Common myeloid progenitor, CD34-positive (primary cell): ENCODE results near the gene NHLRC2.

Source experiments
- CTCF ChIA-PET: fragments of 350-600 bp; sonication (Branson Sonifier 250); formaldehyde crosslinking; loops from one replicate; lab custom pipeline; 2021; ENCODE audit warnings: antibody characterized with exemption; lab: Charles Lee
- POLR2A ChIA-PET: fragments of 350-600 bp; sonication (Branson Sonifier 250); formaldehyde crosslinking; loops from one replicate; lab custom pipeline; 2021; ENCODE audit warnings: antibody characterized with exemption; lab: Charles Lee
- DNase-seq, 3 donors: peaks; one replicate each; pipeline versions ENCODE4 v3.0.0 to v3.0.0-alpha.2; 2013
- H3K27ac ChIP-seq, 2 experiments: 1 replicate in 1 of 2; 2 replicates in 1 of 2; pipeline ENCODE4 v1.7.0; 2013; ENCODE audit warnings: inconsistent platforms in 2 of 2, low read length in 2 of 2, mild to moderate bottlenecking in 2 of 2, low read depth in 1 of 2, moderate library complexity in 1 of 2; ENCODE audit not compliant: severe bottlenecking in 2 of 2, insufficient read depth in 1 of 2, poor library complexity in 1 of 2
- H3K27me3 ChIP-seq, 5 experiments: replicated peaks in 2 of 5; 1 replicate in 3 of 5; 2 replicates in 2 of 5; pipeline versions ENCODE4 v1.6.1 to v1.7.0; 2013; ENCODE audit warnings: low read length in 4 of 5, mild to moderate bottlenecking in 2 of 5, moderate library complexity in 2 of 5, inconsistent platforms in 1 of 5; ENCODE audit not compliant: insufficient read depth in 5 of 5, control insufficient read depth in 4 of 5
- H3K36me3 ChIP-seq, 4 experiments: 1 replicate in 2 of 4; 2 replicates in 2 of 4; pipeline versions ENCODE4 v1.6.1 to v1.7.0; 2013; ENCODE audit warnings: low read length in 3 of 4, control low read depth in 1 of 4, mild to moderate bottlenecking in 1 of 4; ENCODE audit not compliant: control insufficient read depth in 4 of 4, insufficient read depth in 4 of 4
- H3K4me1 ChIP-seq, 4 experiments: 1 replicate in 3 of 4; 2 replicates in 1 of 4; pipeline versions ENCODE4 v1.6.1 to v1.7.1; 2013; ENCODE audit warnings: low read length in 3 of 4, mild to moderate bottlenecking in 3 of 4, control low read depth in 1 of 4, inconsistent platforms in 1 of 4, moderate library complexity in 1 of 4; ENCODE audit not compliant: control insufficient read depth in 4 of 4, insufficient read depth in 4 of 4; ENCODE audit errors: control extremely low read depth in 1 of 4
- H3K4me3 ChIP-seq, 7 experiments: 1 replicate in 4 of 7; 2 replicates in 3 of 7; pipeline versions ENCODE4 v1.5.1 to v1.7.0; 2013; ENCODE audit warnings: mild to moderate bottlenecking in 7 of 7, low read length in 6 of 7, moderate library complexity in 6 of 7, inconsistent platforms in 2 of 7, low read depth in 2 of 7, control low read depth in 1 of 7; ENCODE audit not compliant: insufficient read depth in 4 of 7, control insufficient read depth in 1 of 7; ENCODE audit errors: extremely low read depth in 1 of 7
- H3K9me3 ChIP-seq, 5 experiments: 1 replicate in 4 of 5; 2 replicates in 1 of 5; pipeline versions ENCODE4 v1.6.1 to v1.7.1; 2013; ENCODE audit warnings: low read length in 4 of 5, mild to moderate bottlenecking in 2 of 5, inconsistent platforms in 1 of 5, low read depth in 1 of 5, moderate library complexity in 1 of 5; ENCODE audit not compliant: control insufficient read depth in 4 of 5, insufficient read depth in 2 of 5; ENCODE audit errors: control extremely low read depth in 1 of 5
- WGBS: methylation state at CpG from one replicate; pipeline ENCODE4 v1.1.5; 2013; ENCODE audit not compliant: insufficient coverage; 5-methylcytosine and 5-hydroxymethylcytosine counted together

Gene NHLRC2

DNA sequence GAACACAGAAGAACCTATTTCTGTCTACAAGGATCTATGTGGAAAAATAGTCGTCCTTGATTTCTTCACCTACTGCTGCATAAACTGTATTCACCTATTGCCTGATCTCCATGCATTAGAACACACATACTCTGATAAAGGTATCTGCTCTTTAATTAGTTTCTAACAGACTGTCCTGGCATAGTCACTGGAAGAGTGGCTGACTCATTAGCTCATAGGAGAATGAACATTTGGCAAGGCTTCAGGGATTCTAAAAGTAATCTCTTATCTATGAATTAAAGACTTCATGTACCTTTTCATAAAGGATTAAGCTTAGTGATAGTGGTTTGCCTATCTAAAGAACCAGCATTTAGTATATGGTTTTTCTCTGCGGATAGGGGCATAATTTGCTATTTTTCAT lies 4.1 kb downstream of the NHLRC2 start:
- Histone ChIP-seq H3K36me3 (peaks cover 9 to 33% (median 24%) of the 10 kb centered on the region in 4 experiments), H3K27ac (no peak overlapping the region), H3K4me1 (peaks cover 6 to 36% (median 16%) of the 10 kb centered on the region in 4 experiments), H3K4me3 (no peak overlapping the region), H3K27me3 (no peaks in the 10 kb centered on the region), H3K9me3 (peaks cover 0 to 4% (median 3%) of the 10 kb centered on the region in 5 experiments)
- DNase-seq = peak in 1 of 3 donors; percentile 24
- POLR2A ChIA-PET = no interaction called here
- CTCF ChIA-PET = no interaction called here
- WGBS = no CpG with 5 or more reads among the region's 2 CpGs

DNA sequence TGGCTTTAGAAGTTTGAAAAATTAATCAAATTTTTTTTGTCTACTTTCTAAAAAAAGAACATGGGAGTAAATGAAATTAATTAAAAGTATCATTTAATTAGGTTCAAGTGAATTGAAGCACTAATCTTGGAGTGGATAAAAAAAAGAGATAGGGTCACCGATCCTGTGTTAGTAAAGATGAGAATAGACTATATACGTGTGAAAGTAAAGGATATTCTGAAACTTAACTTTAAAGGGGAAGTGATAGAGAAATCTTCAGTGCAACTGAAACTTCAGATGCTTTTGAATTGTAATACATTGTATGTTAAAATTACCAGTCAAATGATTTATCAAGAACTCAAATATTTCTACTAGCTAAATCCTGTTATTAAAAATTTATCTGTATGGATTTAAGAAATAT lies 4.8 kb downstream of the NHLRC2 start:
- peak overlapping the region in 1 of 2 experiments; percentile 28 for H3K27ac ChIP-seq
- CTCF ChIA-PET = no interaction called here
- DNase-seq = no peak
- H3K9me3 ChIP-seq = peaks cover 0 to 4% (median 3%) of the 10 kb centered on the region in 5 experiments
- H3K4me3 ChIP-seq = no peak overlapping the region
- H3K27me3 ChIP-seq = no peaks in the 10 kb centered on the region
- peaks cover 12 to 35% (median 26%) of the 10 kb centered on the region in 4 experiments for H3K36me3 ChIP-seq
- peaks cover 5 to 32% (median 13%) of the 10 kb centered on the region in 4 experiments for H3K4me1 ChIP-seq
- POLR2A ChIA-PET = no interaction called here
- 86% methylated on average over 1 of the region's 2 CpGs for WGBS

DNA sequence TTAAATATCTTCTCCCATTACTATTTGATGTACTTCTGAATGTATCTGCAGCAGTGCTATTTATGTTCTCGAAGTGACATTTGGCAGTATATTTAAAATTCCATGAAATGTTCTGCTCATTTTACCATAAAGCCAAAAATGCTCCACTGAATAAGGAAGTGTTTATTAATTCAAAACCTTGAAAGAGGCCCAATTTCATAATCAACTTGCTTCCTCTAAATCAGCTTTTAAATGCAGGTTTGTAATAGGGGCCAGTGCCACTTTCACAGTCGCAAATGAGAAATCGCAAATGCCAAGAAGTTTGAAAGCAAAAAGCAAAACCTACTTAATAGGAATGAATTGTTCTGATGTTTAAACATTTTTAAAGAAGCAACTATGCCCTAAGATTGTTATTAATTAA lies 11.4 kb downstream of the NHLRC2 start:
- no peaks in the 10 kb centered on the region for H3K27me3 ChIP-seq
- no CpG with 5 or more reads among the region's 3 CpGs for WGBS
- ChIA-PET CTCF (no interaction called here), POLR2A (no interaction called here)
- H3K4me1 ChIP-seq = peaks cover 0 to 21% (median 5%) of the 10 kb centered on the region in 4 experiments
- peak in 2 of 3 donors; percentile 43 to 53 for DNase-seq
- H3K9me3 ChIP-seq = peaks cover 0 to 4% (median 3%) of the 10 kb centered on the region in 5 experiments
- H3K36me3 ChIP-seq = peaks cover 4 to 39% (median 21%) of the 10 kb centered on the region in 4 experiments
- no peak overlapping the region for H3K4me3 ChIP-seq
- no peak overlapping the region for H3K27ac ChIP-seq

DNA sequence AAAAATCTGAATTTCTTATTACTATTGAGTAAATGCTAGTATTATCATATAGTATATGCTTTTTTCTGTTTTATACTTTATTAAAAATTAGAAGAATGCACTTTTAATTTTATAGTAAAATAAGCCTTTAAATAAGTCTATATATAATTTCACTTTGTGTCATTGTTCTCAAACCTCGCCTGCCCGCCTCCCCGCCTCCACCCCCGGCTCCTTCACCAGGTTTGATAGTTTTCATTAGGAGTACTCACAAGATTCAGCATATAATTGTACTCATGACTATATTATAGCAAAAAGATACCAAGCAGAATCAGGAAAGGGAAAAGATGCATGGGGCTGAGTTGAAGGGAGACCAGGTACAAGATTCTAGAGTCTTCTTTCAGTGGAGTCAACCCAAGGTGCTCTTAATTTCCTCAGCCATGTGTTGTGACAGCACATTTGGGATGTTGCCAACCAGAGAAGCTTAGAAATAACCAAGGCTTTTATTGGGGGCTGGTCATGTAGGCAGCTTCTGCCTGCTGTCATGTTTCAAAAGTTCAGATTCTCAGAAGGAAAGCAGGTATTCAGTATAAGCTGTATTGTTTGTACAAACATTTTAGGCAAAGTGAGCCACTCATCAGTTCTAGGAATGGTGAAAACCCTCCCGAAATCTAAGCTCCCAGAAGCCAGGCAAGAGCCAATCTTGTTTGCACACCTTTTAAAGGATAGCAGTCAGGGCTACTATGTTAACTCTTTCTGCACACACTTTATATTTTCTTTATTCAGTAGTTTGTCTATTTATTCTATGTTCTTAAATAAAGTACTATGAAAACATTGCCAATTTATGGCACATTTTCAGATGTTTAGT lies 12.3 kb downstream of the NHLRC2 start:
- DNase-seq = peak in 1 of 3 donors; percentile 13
- Histone ChIP-seq H3K36me3 (peaks cover 0 to 38% (median 15%) of the 10 kb centered on the region in 4 experiments), H3K27me3 (no peaks in the 10 kb centered on the region), H3K27ac (no peak overlapping the region), H3K4me1 (peaks cover 0 to 21% (median 5%) of the 10 kb centered on the region in 4 experiments), H3K9me3 (peaks cover 0 to 3% (median 0%) of the 10 kb centered on the region in 5 experiments), H3K4me3 (no peak overlapping the region)
- WGBS = no CpG with 5 or more reads among the region's 5 CpGs
- ChIA-PET CTCF (no interaction called here), POLR2A (no interaction called here)

DNA sequence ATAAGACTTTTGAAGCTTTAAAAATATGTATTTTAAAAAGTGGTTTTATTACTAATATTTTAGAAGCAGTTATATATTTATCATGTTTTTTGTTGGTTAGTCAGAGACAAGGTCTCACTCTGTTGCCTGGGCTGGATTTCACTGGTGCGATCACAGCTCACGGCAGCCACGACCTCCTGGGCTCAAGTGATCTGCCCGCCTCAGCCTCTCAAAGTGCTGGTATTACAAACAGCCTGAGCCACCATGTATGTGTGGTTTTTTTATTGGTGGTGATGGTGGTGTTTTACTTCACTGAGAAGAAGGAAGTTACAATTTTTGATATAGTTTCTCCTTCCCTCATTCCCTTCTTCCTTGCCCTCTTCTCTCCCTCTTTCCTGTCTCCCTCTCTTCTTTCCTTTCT lies 13.4 kb downstream of the NHLRC2 start:
- Histone ChIP-seq H3K4me3 (no peak overlapping the region), H3K4me1 (peaks cover 0 to 21% (median 5%) of the 10 kb centered on the region in 4 experiments), H3K9me3 (peaks cover 0 to 12% (median 0%) of the 10 kb centered on the region in 5 experiments), H3K27me3 (no peaks in the 10 kb centered on the region), H3K36me3 (peaks cover 0 to 40% (median 12%) of the 10 kb centered on the region in 4 experiments), H3K27ac (no peak overlapping the region)
- no CpG with 5 or more reads among the region's 4 CpGs for WGBS
- CTCF ChIA-PET = interaction anchor here (0.7 kb wide), 1 partner anchor 188 kb away, joined by 3 read pairs; no protein-coding TSS in a partner anchor
- DNase-seq = peak in 2 of 3 donors; percentile 13 to 21
- POLR2A ChIA-PET = no interaction called here

DNA sequence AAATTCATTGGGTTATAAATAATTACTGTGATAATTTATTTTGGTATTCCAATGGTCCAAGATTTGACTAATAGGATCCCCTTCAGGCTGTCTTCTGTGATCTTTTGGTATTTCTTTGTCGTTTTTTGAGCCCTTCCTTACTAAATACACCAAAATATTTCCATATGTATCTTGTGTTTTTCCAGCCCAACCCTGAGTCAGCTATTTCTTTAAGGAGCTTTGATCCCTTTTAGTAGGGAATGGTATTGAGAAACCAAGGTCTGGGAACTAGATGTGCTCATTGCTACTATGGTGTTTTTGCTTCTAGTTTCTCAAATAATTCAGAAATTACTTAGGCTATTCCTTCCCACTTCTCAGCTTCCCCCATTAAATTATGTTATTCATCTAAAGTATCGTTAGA lies 15.3 kb downstream of the NHLRC2 start:
- Histone ChIP-seq H3K36me3 (peaks cover 2 to 33% (median 11%) of the 10 kb centered on the region in 4 experiments), H3K27me3 (no peaks in the 10 kb centered on the region), H3K4me1 (peaks cover 0 to 21% (median 5%) of the 10 kb centered on the region in 4 experiments), H3K9me3 (peaks cover 0 to 19% (median 2%) of the 10 kb centered on the region in 5 experiments), H3K27ac (no peak overlapping the region), H3K4me3 (no peak overlapping the region)
- no CpG with 5 or more reads among the region's 2 CpGs for WGBS
- CTCF ChIA-PET = no interaction called here
- POLR2A ChIA-PET = no interaction called here
- no peak for DNase-seq
